Activated naive CD8-positive, alpha-beta T cell treated with anti-CD3 and anti-CD28 coated beads, Interleukin-2, amount 10 ng/mL, durations not matched to agents 7 days and 5 days (primary cell): Measurements from ENCODE around the gene C14orf180. TPM values are rescaled to one million over a fixed set of nuclear protein-coding genes. Genes with fewer than 3 reads are reported as not detected.
A peak's percentile ranks its signal among the peaks of the same experiment; 100 is the strongest.

Experiments
- ATAC-seq: fragments of 150-1000 bp; cut with Tn5 transposase; one replicate; pipeline ENCODE4 v1.10.0; 2021; ENCODE audit warnings: low read depth, moderate library complexity
- POLR2A ChIA-PET: fragments of 350-600 bp; sonication (Branson Sonifier 250); formaldehyde crosslinking; loops from one replicate; lab custom pipeline; 2021; ENCODE audit warnings: antibody characterized with exemption; lab: Charles Lee
- DNase-seq: peaks from one replicate; pipeline ENCODE4 v3.0.0; 2021
- H3K27ac Mint-ChIP-seq: one replicate; pipeline ENCODE4 v1.8.0; 2022; ENCODE audit warnings: mild to moderate bottlenecking, mixed read lengths
- H3K27me3 Mint-ChIP-seq: one replicate; pipeline ENCODE4 v1.8.0; 2022; ENCODE audit warnings: mild to moderate bottlenecking, moderate library complexity, mixed read lengths
- H3K36me3 Mint-ChIP-seq: one replicate; pipeline ENCODE4 v1.8.0; 2021; ENCODE audit warnings: mild to moderate bottlenecking, mixed read lengths
- H3K4me1 Mint-ChIP-seq: one replicate; pipeline ENCODE4 v1.8.0; 2021; ENCODE audit warnings: mixed read lengths
- H3K4me3 Mint-ChIP-seq: one replicate; pipeline ENCODE4 v1.8.0; 2022; ENCODE audit warnings: mild to moderate bottlenecking, moderate library complexity, mixed read lengths
- H3K9me3 Mint-ChIP-seq: one replicate; pipeline ENCODE4 v1.8.0; 2021; ENCODE audit warnings: mixed read lengths
- total RNA-seq, 2 experiments: library from RNA; stranded (reverse); gene quantifications; one replicate each; pipeline ENCODE4 v1.2.3, GENCODE V29; 2021

The C14orf180 gene
- total RNA-seq, 2 experiments from 2014 or later: not detected

DNA sequence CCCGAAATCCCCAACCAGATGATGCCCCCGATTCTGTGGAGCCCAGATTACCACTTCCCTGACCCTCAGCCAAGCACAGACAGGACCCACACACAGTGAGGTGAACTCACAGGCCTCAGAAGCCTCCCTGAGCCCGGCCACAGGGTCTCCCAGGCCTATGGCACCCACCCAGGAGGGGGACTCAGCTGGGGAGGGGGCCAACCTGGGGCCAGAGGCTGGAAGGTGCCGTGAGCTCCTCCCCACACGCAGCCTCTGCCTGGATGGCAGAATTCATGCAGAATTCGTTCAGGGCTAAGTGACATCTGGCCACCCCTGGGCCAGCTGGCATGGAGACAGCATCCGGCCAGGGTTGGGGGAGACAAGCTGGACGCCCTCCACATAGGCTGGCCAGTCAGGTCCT is 13.2 kb downstream of the C14orf180 start:
- no peaks in the 10 kb centered on the region for H3K9me3 Mint-ChIP-seq
- ATAC-seq (no peak), DNase-seq (no peak)
- no peaks in the 10 kb centered on the region for H3K27me3 Mint-ChIP-seq
- no peaks in the 10 kb centered on the region for H3K4me1 Mint-ChIP-seq
- H3K36me3 Mint-ChIP-seq: no peaks in the 10 kb centered on the region
- no peak overlapping the region for H3K4me3 Mint-ChIP-seq
- no peak overlapping the region for H3K27ac Mint-ChIP-seq
- POLR2A ChIA-PET: no interaction called here

GRCh38 chr14:104593241-104593701 is 13.7 kb downstream of the C14orf180 start:
- DNase-seq (no peak), ATAC-seq (no peak)
- Mint-ChIP-seq H3K36me3 (no peaks in the 10 kb centered on the region), H3K9me3 (no peaks in the 10 kb centered on the region), H3K27me3 (no peaks in the 10 kb centered on the region), H3K27ac (no peak overlapping the region), H3K4me1 (no peaks in the 10 kb centered on the region), H3K4me3 (no peak overlapping the region)
- POLR2A ChIA-PET: no interaction called here

DNA sequence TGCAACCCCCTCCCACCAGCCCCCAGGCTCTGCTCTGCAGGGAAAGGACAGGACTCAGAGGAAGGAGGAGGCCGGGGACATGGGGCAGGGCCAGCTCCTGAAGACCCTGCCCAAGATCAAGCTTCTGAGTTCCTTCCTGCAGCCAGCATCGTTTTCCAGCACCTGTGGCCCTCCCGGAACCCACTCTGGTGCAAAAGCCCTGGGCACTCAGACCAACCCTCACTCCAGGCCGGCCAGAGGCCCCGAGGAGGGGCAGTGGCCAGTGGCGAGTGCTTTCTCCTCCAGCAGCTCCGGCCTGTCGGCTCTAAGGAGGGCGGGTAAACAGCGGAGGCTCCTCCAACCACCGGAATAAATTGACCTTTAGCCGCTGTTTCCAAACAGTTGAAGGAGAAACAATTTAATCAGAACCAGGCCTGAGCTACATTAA is 14.2 kb downstream of the C14orf180 start:
- Mint-ChIP-seq H3K9me3 (no peaks in the 10 kb centered on the region), H3K4me3 (no peak overlapping the region), H3K27me3 (no peaks in the 10 kb centered on the region), H3K36me3 (no peaks in the 10 kb centered on the region), H3K27ac (no peak overlapping the region), H3K4me1 (no peaks in the 10 kb centered on the region)
- ATAC-seq (no peak), DNase-seq (no peak)
- POLR2A ChIA-PET: no interaction called here

- no peaks in the 10 kb centered on the region for H3K4me1 Mint-ChIP-seq
- no peaks in the 10 kb centered on the region for H3K27me3 Mint-ChIP-seq
- POLR2A ChIA-PET: no interaction called here
- H3K36me3 Mint-ChIP-seq: no peaks in the 10 kb centered on the region
- ATAC-seq (no peak), DNase-seq (no peak)
- no peak overlapping the region for H3K27ac Mint-ChIP-seq
- H3K9me3 Mint-ChIP-seq: no peaks in the 10 kb centered on the region
- H3K4me3 Mint-ChIP-seq: no peak overlapping the region
Observed at GRCh38 chr14:104594310-104595046, 14.9 kb downstream of the C14orf180 start.

- H3K36me3 Mint-ChIP-seq: no peaks in the 10 kb centered on the region
- no peaks in the 10 kb centered on the region for H3K9me3 Mint-ChIP-seq
- H3K4me1 Mint-ChIP-seq: no peaks in the 10 kb centered on the region
- POLR2A ChIA-PET: no interaction called here
- no peak overlapping the region for H3K27ac Mint-ChIP-seq
- ATAC-seq: no peak
- no peak overlapping the region for H3K4me3 Mint-ChIP-seq
- no peaks in the 10 kb centered on the region for H3K27me3 Mint-ChIP-seq
- DNase-seq: no peak
Observed at GRCh38 chr14:104595116-104595675, 15.6 kb downstream of the C14orf180 start.

DNA sequence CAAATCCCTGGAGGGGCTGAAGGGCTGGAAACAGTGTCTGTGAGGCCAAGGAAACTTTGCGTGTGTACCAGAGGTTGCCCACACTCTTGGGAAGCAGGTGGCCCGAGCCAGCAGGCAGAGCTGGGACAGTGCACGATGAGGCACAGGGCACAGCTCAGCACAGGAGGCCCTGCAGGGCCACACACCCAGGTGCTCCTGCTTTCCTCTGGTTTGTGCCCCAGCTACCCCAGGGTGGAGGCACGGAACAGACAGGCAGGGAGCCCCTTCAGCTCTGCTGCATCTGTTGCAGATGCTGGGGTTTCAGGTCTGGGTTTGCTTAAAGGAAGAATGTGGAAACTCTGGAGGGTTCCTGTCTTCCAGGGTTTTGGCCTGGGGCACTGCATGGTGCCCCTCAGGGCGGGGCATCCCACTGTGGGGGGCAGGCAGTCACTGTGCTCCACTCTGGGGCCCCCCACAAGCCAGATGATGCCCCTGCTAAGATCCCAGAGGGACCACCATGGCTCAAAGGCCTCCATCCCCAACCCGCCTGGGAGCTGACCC is 16.4 kb downstream of the C14orf180 start:
- ATAC-seq (no peak), DNase-seq (no peak)
- H3K27me3 Mint-ChIP-seq: no peaks in the 10 kb centered on the region
- POLR2A ChIA-PET: no interaction called here
- H3K4me1 Mint-ChIP-seq: no peaks in the 10 kb centered on the region
- no peaks in the 10 kb centered on the region for H3K9me3 Mint-ChIP-seq
- no peak overlapping the region for H3K4me3 Mint-ChIP-seq
- no peak overlapping the region for H3K27ac Mint-ChIP-seq
- H3K36me3 Mint-ChIP-seq: no peaks in the 10 kb centered on the region

GRCh38 chr14:104596451-104596918 is 16.9 kb downstream of the C14orf180 start:
- Mint-ChIP-seq H3K27me3 (no peaks in the 10 kb centered on the region), H3K27ac (no peak overlapping the region), H3K9me3 (no peaks in the 10 kb centered on the region), H3K36me3 (no peaks in the 10 kb centered on the region), H3K4me1 (no peaks in the 10 kb centered on the region), H3K4me3 (no peak overlapping the region)
- POLR2A ChIA-PET: no interaction called here
- DNase-seq (no peak), ATAC-seq (no peak)

DNA sequence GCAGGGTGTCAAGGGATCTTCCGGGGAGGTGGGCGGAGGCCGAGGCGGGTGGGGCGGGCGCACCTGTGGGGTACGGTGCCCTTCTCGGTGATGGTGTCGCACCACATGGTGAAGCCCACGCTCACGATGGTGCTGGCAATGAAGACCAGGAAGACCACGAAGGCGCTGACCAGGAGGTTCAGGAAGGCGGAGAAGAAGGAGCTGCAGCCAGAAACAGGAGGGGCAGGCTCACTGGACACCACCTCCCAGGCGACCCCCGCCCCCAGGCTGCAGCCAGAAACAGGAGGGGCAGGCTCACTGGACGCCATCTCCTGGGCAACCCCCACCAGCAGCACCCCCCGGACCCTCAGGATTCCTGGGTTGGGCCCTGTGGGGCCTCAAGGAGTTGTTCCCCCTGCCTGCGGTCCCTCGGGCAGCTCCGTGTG is 17.4 kb downstream of the C14orf180 start:
- no peaks in the 10 kb centered on the region for H3K27me3 Mint-ChIP-seq
- H3K9me3 Mint-ChIP-seq: no peaks in the 10 kb centered on the region
- ATAC-seq (no peak), DNase-seq (no peak)
- POLR2A ChIA-PET: no interaction called here
- H3K4me1 Mint-ChIP-seq: no peaks in the 10 kb centered on the region
- H3K36me3 Mint-ChIP-seq: no peaks in the 10 kb centered on the region
- no peak overlapping the region for H3K27ac Mint-ChIP-seq
- no peak overlapping the region for H3K4me3 Mint-ChIP-seq

- H3K9me3 Mint-ChIP-seq: no peaks in the 10 kb centered on the region
- no peak overlapping the region for H3K27ac Mint-ChIP-seq
- POLR2A ChIA-PET: no interaction called here
- no peak for DNase-seq
- H3K36me3 Mint-ChIP-seq: no peaks in the 10 kb centered on the region
- no peaks in the 10 kb centered on the region for H3K27me3 Mint-ChIP-seq
- no peak for ATAC-seq
- no peaks in the 10 kb centered on the region for H3K4me1 Mint-ChIP-seq
- no peak overlapping the region for H3K4me3 Mint-ChIP-seq
Observed at GRCh38 chr14:104597576-104597975, 18.0 kb downstream of the C14orf180 start.

DNA sequence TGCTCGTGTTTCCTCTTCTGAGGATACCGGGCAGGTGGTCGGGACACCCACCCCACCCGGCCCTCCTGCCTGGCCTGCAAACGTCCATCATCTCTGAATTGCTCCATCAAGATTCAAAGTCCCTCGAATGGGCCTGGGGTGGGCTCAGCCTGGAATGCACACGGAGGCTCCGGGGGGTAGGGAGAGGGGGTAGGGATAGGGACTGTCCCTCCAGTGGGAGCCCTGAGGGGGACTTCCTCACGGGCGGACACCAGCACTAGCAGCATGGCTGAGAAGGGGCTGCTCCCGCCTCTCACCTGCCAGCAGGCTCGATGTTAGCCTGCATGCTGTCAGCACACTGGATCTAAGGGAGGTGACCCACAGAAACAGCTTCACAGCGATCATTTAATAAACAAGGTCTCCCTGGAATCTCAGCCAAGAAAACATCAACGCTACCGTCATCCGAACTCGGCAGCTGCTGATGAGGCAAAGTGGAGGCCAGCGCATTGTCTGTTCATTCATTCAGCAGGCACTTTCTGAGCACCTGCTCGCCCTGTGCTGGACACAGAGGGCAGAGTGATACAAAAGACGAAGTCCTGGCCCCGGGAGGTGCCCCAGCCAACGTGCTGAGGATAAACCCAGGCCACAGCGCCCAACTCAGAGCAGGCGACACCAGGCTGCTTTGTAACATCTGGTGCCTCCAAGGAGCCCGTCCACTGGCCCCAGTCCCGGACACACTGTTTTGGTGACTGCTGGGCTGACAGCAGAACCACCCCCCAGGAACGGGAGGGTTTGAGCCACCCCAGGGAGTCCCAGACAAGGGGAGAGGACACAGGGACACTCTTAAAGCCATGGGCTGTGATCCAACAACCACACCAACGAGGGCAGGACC is 18.7 kb downstream of the C14orf180 start:
- H3K27me3 Mint-ChIP-seq: no peaks in the 10 kb centered on the region
- no peak for ATAC-seq
- no peak overlapping the region for H3K27ac Mint-ChIP-seq
- H3K9me3 Mint-ChIP-seq: no peaks in the 10 kb centered on the region
- H3K4me1 Mint-ChIP-seq: no peaks in the 10 kb centered on the region
- no peak for DNase-seq
- POLR2A ChIA-PET: no interaction called here
- no peaks in the 10 kb centered on the region for H3K36me3 Mint-ChIP-seq
- no peak overlapping the region for H3K4me3 Mint-ChIP-seq

DNA sequence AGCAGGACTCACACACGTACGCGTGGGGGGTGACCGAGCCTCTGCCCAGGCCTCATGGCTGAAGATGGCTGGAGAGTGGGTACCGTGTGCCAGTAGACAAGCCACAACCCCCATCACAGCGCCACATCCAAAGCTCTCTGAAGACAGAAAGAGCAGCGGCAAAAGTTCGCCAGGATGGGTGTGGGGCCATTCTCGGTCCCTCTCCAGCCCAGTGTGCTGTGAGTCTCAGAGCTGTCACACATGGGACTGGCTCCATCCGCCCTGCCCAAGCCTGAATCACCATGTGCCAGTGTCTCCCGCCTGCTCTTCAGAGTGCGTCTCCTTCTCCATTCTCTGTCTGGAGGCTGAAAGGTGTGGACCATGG is 19.3 kb downstream of the C14orf180 start:
- Mint-ChIP-seq H3K27me3 (peaks cover 4% of the 10 kb centered on the region), H3K4me1 (no peaks in the 10 kb centered on the region), H3K27ac (no peak overlapping the region), H3K36me3 (no peaks in the 10 kb centered on the region), H3K9me3 (no peaks in the 10 kb centered on the region), H3K4me3 (no peak overlapping the region)
- no peak for DNase-seq
- ATAC-seq: no peak
- POLR2A ChIA-PET: no interaction called here

DNA sequence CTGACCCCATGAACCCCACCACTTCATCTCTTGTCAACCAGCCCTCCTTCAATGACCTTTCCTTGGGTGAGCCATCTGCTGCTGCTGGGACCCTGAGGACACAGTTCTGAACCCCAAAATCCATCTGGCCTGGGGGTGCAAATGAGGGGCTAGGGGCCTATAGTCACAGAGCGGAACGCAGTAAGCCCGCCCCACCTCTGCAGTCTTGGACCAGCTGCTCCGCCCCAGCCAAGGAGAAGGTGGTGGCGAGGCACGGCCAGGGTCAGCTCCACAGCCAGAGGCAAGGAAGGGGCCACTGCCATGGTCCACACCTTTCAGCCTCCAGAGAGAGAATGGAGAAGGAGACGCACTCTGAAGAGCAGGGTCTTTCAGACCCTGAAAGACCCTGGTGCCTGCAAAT is 19.9 kb downstream of the C14orf180 start:
- no peak overlapping the region for H3K27ac Mint-ChIP-seq
- peaks cover 10% of the 10 kb centered on the region for H3K27me3 Mint-ChIP-seq
- ATAC-seq (no peak), DNase-seq (no peak)
- H3K4me3 Mint-ChIP-seq: no peak overlapping the region
- H3K9me3 Mint-ChIP-seq: no peaks in the 10 kb centered on the region
- no peaks in the 10 kb centered on the region for H3K36me3 Mint-ChIP-seq
- H3K4me1 Mint-ChIP-seq: no peaks in the 10 kb centered on the region
- POLR2A ChIA-PET: no interaction called here

DNA sequence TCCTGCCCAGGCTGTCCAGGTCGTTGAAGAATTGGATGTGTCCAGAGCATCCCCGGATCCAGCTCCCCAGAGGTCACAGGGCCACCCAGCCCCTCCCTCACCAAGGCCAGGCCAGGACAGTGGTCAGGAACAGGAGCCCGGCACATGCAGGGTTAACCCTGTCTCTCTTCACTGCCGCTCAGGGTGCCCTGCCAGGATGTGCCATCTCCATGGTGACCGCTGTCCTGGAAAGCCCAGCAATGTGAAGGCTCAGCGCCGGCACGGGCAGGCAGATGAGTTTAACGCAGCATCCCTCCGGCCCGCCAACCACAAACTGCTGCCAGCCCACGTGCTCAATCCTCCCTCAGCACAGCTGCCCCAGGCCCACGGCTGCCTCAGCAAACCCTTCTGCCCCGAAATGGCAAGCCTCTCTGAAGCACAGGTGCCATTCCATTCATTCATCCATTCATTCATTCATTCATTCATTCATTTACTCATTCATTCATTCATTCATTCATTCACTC is 20.6 kb downstream of the C14orf180 start:
- peak; percentile 19 for DNase-seq
- ATAC-seq: no peak
- POLR2A ChIA-PET: no interaction called here
- no peaks in the 10 kb centered on the region for H3K4me1 Mint-ChIP-seq
- no peaks in the 10 kb centered on the region for H3K36me3 Mint-ChIP-seq
- H3K27ac Mint-ChIP-seq: no peak overlapping the region
- H3K27me3 Mint-ChIP-seq: peaks cover 14% of the 10 kb centered on the region
- no peak overlapping the region for H3K4me3 Mint-ChIP-seq
- no peaks in the 10 kb centered on the region for H3K9me3 Mint-ChIP-seq
